ENCODE measurements around the gene COL1A1.
A peak's percentile ranks its signal among the peaks of the same experiment; 100 is the strongest.

Gene COL1A1

DNA sequence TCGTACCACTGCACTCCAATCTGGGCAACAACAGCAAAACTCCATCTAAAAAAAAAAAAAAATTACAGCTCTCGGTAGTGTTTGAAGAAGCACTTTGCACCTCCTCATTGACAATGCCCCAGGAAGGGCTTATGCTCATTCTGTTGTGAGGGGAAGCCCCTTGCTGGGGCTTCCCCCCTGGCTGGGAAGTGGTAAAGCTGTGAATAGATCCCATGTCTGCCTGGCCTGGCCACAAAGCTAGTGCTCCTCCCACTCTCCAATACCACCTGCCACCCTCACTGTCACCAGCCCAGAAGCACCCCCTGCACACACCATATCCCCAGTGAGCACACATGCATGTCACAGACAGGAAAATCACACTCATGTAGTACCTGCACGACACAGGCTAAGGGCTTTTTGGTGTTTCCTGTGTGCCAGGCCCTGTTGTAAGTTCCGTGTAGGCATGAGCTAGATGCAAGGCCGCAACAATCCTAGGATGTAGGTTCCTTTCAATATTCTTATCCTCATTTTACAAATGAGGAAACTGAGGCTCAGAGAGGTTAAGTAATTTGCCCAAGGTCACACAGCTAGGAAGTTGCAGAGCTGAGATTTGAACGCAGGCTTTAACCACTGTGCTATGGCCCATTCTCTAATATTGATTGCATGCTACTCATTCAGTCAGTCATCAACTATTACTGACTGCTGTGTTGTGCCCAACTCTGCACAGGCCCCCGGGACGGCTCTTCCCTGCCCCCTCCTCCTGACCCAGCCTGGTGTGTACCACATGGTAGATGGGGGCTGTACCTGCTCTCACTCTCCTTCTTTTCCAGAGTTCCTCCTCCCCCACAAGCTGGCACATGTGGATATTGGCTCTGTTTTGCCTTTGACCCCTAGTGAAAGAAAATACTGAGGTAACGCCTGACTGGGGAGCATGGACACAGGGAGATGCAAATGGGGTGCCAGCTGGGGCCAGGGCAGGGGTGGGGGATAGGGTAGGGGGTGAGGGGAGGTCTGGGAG lies 11.9 kb upstream of the COL1A1 start:
- no peak for DNase-seq (ENCODE audit: low read depth)

DNA sequence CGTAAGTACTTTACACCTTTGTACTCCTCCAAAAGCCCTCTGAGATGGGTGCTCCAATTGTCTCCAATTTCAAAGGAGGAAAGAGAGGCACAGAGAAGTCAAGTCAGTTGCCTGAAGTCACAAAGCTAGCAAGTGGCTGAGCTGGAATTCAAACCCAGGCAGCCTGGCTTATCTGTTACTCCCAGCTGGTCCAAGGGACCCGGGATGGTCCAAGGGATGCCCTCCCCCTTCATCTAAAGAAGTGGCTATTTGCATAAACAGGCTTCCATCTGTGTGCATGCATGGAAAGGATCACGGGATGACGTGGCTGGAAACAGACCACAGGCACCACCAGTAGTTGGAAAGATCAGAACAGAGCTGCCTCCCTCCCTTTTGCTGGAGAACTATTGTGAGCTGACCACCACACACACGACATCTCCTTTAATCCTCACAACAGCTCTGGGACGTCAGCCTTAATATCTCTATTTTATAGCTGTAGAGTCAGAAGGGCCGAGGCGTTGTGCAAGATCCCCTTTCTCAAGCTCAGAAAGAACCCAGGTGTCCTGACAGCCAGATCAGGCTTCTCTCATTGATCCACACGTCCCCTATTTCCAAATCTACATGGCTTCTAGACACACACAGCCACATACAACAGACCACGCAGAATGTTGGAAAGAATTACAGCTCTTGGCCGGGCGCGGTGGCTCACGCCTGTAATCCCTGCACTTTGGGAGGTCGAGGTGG lies 10.9 kb upstream of the COL1A1 start:
- DNase-seq (ENCODE audit: low read depth) = no peak

DNA sequence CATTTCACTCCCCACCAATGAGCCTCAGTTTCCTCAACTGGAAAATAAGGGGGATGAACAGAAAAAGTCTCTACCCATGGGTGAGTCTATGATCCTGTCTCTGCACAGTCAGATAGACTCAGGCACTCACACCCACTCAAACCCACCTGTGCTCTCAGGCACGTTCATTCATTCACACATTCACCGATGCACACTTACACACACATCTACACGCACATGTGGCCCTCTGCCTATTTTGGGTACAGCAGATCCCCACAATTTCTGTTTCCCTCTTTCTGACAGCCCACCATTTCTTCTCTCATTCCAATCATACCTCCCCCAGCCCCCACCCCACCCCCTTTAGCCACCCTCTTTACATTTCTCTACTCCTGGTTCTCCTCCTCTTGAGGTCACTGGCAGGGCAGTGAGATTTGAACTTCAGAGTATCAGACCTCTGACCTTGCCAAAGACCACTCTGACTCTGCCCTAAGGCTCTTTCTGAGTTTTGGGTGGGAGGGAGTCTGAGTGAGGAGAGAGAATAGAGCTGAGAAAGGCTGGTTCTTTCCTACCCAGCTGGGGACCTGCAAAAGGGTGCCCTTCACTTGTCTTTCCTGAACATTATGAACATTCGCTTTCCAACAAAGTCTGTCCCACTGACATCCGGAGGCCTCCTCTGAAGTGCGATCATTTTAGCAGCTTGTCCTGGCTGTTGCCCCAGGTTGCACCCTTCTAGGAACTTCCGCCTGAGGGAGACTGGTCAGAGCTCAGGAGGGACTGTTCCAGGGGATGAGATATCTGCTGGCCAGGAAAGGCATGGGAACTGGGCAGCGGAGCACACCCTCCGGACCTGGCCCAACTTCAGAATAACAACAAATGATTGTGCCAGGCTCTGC lies 10.1 kb upstream of the COL1A1 start:
- no peak for DNase-seq (ENCODE audit: low read depth)

DNA sequence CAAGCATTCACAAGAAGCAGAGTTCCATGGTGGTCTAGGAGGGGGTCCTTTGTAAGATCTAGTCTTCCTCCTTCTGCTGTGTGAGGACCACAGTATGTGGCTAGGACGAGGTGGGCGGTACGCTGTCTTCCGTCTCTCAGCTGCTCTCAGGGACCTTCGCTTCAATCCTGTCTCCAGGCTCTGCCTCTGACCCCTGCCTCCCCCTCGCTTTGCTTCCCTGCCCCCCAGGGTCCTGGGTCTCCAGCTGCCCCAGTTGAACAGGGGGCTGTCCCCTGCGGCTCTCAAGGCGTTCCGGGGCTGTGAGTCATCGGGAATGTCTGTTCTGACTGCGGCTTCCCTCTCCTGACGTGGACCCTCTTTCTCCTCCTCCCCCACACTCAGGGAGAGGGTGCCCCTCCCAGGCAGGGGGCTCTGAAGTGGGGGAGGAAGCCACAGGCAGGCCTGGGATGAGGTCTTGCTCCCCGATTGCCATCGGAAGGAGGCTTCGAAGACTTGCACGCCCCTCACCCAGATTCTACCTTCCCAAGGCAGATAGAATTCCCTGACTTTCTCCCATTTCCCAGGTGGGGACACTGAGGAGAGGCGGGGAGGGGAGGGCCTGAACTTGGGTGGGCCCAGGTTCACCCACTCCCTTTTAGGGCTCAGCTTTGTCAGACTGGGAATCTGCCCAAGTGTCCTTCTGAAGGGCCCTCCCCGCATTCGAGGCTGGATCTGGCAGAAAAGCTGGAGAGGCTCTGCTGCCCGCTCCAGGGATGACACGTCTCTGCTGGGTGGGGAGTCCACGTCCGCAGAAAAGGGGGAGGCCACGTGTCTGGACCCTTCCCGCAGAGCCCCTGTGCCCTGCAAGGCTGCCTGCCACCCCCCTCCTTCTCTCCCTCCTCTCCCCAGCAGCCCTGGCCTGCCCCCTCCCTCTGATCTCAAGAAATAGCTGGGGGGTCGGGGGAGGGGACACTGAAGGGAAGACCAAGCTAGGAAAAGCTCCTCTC lies 9.1 kb upstream of the COL1A1 start:
- no peak for DNase-seq (ENCODE audit: low read depth)

DNA sequence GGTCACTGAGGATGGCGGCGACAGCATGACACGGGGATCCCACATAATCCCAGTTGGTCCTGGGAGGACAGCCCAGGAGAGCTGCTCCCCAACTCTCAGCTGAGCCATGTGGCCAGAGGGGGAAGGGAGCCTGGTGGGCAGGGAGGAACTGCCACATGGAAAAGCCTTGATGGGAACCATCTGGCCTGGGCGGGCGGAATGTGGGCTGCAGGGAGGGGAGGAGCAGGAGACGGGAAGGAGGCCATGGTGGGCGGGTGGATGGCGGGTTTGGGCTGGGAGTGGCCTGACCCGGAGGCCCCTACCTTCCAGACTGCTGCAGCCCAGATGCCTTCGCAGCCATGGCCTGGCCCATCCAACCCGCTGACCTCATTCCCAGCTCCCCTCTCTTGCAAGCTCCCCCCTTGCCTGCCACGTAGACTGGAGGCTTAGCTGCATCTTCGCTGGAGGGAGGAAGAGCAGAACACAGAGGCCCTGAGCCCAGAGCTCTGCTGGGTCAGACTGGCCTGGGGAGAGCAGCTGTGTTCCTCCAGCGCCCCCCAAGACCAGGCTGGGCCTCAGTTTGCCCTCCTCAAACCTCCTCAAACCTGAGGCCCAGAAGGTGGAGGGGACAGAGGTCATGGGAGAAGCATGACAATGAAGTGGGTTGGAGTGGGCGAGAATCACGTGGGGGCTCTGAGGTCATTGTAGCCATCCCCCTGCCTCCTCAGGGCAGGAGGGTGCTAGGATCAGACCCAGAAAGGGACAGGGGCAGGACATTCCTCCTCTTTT lies 8.2 kb upstream of the COL1A1 start:
- no peak for DNase-seq (ENCODE audit: low read depth)

DNA sequence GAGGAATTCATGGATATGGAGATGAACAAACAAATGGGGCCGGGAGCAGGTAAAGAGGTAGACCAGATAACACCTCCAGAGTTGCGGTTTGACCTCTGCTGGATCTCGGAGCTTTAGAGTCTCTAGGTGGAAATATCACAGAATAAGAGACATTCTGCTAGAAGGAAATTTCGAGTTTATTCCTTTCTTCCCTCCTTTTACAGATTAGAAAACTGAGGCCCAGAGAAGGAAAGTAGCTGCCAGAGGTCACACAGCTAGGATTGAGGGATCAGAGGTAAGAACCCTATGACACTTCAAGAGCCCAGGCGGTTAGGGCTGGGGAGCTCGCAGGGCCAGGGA lies 7.7 kb upstream of the COL1A1 start:
- no peak for DNase-seq (ENCODE audit: low read depth)

DNA sequence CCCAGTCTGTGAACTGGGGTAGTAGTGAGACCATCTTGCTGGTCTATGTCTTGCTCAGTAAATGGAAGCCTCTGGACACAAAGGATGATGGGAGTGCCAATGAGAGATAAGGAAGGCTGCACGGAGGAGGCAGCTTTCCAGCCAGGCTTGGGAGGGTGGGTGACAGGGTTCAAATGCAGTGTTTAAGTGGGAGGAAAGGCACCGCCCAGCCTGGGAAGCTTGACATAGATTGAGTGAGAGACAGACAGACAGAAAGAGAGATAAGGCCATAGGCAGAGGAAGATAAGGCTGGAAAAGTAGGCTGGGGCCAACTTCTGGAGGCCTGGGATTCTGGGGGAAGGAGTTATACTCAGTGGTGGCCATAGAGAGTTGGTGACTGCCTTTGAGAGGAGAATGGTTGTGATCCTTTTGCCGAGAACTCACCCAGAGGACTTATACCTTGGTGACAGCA lies 7.2 kb upstream of the COL1A1 start:
- no peak for DNase-seq (ENCODE audit: low read depth)

DNA sequence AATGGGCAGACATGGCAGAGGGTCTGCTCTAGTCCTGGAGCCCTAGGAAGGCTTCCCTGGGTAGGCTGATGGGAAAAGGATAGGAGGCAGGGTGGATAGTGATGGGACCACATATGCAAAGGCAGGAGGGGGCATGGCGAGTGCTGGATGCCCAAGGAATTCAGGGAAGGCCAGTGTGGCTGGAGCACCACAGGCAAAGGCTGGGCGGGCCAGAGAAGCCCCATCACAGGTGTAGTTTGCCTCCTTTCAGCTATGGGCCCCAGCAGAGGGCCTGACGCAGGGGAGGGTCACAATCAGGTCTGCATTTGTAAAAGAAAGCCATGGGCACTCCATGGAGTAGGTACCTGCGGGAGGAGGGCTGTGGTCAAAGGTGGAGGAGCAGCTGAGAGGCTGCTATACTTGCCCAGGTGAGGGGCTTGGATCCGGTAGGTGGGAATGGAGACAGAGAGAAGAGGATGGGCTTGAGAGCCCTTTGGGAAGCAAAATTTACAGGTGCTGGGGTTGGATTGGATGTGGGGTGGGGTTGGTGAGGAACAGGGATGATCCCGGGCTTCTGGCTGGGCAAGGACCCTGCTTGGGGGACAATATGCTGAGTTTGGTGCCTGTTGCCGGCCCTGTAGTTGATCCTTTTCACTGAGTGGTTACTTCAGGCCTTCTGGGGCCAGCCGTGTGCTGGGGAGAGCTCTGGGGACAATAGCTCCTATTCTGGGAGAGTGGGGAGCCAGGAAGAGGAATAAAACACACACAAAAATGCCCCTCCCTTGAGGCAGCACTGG lies 6.5 kb upstream of the COL1A1 start:
- DNase-seq (ENCODE audit: low read depth) = no peak

DNA sequence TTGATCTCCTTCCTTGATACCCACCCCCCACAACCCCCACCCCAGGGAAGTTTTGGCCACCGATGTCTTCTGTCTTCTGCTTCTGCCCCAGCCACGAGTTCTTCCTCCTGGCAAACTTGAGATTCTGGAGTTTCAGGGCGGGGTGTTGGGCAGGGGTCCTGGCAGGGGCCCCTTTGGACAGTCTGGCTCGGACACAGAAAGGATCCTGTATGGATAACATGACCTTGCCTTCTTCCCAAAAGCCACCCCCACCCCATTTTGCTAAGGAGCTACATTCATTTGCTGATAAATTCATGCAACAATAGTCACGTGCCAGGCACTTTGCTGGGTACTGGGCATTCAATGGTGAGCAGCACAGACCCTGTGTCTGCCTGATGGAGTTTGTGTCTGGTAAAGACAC lies 5.9 kb upstream of the COL1A1 start:
- DNase-seq (ENCODE audit: low read depth) = no peak

DNA sequence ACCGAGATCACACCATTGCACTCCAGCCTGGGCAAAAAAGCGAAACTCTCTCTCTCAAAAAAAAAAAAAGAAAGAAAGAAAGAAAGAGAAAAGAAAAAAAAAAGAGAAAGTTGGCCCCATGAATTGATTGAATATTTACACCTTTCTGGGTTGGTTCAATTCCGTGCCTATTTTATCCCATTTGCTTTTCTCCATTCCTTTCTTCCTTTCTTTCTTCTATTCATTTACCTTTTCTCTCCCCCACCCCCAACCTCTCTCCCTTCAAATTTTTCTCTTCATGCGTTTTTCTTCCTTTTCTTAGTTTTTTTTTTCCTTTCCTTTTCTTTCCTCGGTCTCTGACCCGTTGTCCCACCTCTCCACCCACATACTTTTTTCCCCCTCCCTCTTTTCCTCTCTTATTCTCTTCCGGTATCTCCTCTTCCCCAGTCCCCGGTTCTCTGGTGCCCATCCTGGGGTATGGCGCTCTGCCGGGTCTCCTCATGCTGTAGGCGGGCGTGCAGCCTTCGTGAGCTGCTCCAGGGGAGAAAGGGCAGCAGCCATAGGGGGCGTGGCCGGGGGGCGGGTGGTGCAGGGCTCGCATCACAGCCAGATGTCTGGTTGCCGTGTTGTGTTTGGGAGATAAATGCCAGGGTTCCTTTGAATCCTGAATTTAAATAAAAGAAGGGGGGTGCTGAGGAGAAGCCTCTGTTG lies 5.3 kb upstream of the COL1A1 start:
- no peak for DNase-seq (ENCODE audit: low read depth)

DNA sequence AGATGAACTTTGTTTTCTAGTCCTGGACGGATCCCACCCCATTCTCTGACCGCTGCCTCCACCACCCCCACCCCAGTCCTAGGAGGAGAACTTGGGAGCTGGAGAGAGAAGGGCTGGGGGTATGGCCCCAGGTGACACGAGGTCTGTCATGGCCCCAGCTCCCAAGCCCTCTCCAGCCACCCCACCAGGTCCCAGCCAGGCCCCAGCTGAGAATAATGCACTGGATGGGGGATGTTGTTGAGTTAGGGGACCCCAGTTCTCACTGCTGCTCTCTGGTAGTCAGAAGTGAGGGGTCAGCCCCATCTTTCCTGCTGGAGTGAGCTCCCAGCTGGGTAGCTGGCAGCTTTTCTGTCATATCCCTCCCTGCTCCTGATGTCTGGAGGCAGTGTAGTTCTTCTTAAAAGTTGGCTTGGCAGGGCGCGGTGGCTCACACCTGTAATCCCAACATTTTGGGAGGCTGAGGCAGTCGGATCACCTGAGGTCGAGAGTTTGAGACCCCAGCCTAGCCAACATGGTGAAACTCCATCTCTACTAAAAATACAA lies 4.6 kb upstream of the COL1A1 start:
- DNase-seq (ENCODE audit: low read depth) = no peak

DNA sequence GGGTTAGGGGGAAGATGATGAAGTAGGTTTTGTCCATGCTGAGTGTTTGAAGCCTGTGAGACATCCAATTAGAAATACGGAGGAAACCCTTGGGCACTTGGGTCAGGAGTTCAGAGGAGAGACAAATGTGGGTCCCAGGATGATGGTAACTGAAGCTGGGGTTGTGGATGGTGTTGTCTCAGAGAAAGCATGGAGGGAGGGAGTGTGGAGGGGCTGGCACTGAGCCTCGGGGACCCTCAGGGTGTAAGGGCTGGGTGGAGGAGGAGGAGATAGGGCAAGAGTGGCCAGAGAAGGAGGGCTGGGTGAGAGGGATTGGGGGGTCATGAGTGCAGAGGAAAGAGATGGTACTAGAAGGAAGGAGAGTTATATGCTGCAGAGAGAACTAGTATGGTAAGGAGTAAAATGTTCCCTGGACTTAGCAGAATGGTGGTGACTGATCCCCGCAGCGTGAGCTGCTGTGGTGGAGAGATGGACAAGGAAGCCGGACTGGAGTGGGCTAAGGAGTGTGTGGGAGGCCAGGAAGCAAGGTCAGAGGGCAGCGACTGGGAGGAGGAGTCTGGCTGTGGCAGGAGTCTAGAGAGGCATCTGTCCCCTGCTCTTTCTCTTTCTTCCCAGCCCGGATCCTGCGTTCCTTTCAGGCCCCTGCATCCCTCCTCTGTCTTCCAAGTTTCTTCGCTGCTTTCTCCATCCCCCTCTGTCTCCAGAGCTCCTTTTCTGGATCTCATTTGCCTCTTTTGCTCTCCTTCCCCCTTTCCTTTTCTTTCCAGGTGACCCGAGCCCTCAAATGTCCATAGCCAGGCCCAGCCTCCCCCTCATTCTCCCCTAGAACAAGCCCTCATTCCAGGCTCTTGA lies 3.9 kb upstream of the COL1A1 start:
- no peak for DNase-seq (ENCODE audit: low read depth)

DNA sequence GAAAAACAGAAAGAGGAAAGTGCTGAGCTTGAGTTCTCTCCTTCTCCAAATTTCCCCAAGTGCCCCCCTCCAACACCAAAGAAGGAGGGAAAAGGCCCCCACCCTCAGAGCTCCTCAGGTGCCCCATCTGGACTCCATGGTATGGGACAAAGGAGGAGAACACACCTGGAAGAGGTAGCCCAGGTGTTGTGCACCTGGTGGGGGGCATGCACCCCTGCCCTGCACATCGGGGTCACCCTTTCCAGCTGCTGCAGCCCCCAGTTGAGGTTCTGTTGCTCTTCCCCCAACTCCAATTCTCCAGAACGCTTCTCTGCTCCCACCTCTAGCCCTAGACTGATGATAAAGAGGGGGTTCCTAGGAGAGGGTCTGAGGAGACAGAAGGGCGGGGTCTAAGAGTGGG lies 3.0 kb upstream of the COL1A1 start:
- DNase-seq (ENCODE audit: low read depth) = no peak

DNA sequence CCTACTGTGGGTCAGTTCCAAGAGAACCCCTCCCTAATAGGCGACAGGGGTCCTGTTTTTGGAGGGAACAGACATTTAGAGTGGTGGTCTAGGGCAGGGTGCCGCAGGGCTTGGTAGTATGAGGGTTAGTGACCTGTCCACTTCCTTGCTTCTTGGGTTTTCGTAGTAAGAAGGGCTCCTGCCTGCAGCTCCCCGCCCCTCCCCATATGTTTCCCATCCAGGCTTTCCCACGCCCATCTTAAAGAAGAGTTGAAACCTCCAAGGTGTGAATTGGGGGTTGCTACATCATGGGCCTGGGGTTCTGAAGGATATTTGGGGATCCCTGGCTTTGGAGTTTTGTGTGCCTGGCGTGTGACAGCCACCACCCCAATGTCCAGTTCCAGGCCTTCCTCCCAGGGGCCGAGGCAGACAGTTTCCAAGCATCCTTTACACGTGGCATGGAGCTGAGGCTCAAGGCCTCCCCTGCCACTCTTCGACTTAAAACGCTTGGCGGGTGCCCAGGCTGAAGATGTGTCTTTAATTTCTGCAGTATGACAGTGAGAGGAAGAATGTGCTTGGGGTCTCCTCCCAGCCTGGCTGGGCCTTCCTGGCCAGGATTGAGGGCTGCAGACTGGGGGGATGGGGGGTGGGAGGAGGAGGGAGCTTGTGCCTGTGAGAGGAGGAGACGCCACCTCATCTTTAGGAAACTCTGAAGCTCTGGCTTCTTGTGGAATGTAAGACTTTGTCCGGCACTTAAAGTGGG lies 2.3 kb upstream of the COL1A1 start:
- no peak for DNase-seq (ENCODE audit: low read depth)

DNA sequence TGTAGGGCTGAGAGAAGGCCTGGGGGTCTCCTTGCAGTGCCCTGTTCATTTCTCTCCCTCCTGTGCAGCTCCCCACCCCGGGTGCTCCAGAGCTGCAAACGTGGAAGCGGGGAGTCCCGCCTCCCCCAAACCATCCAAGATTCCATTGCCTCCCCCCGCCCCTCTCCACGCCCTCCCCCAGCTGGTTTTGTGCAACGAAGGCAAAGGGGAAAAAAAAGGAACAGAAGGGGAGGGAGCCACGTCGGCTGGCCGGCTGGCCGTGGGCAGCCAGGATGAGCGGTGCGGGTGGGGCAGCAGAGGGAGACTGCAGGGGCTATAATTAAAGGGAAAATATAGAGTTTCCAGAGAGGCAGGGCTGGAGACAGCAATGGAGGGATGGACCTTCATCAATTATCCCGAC lies 1.7 kb upstream of the COL1A1 start:
- DNase-seq (ENCODE audit: low read depth) = no peak

DNA sequence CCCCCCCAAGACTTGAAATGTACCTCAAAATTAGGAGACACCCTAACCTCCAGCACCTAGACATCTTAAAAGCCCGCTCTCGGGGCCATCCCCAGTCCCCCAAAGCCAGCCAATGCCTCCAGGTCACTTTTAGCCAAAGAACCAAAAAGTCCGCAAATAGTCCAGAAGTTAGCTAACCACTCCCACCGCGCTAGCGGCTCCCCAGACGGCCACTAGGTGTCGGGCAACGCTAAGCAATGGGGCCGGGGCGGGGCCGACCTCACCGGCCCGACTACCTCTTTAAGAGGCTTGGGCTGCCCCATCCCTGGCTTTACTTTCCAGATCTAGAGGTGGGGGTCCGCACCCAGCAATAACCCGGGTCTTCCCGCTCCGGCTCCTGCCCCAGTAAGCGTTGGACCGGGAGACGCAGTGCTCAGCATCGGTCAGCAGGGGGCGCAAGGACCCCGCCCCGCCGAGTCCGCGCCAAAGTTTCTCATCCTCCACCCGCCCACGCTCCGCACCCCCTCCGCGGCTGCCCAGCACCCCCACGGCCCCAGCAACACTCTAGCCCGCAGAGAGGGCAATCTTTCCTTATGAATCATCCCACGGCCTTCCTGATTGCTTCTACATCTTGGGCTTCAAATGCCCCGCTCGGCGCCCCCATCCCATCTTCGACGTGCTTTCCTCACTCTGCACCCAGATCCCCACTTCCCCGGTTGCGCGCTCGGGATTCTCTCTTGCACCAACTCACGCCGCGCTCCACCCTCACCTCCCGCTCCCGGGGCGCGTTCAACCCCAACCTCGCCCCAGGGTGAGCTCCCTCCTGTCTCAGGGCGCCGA lies 765 bp downstream of the COL1A1 start:
- peak; percentile 64 for DNase-seq (ENCODE audit: low read depth)
